Measurements from ENCODE around the gene TTC27.
"Not testable (repeated sequence)": the region's sequence is repeated elsewhere in the genome, so short reads cannot be mapped to it uniquely, and the experiment has no call there.

The TTC27 gene

DNA sequence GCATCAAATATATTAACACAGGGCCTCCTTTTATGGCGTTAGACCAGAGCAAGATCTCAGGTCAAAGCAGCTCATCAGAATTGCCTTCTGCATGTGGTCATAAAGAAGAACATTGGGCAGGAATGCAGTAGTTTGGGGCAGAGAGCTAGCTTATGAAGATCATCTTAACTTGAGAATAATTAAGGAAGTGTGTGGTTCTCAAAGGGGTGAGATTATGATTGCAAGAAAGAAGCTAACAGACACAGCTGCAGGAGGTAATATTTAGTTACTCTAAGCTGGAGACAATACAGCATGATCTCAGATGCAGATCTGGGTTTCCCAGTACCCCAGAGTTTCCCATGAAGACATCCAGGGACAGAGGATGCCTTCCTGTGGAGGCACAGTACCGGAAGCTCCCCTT, 91.6 kb downstream of the TTC27 start:
- no peak overlapping the region for H3K9ac ChIP-seq (ENCODE audit: low read length in 2 of 2)
- H3K27me3 ChIP-seq (ENCODE audit: control insufficient read depth in 1 of 2, insufficient read depth in 2 of 2, low read length in 2 of 2), result no peaks in the 10 kb centered on the region
- H3K4me3 ChIP-seq (ENCODE audit: low read length in 2 of 2), result no peak overlapping the region
- no peaks in the 10 kb centered on the region for H3K4me1 ChIP-seq (ENCODE audit: control insufficient read depth, insufficient read depth, low read length)
- H3K9me3 ChIP-seq (ENCODE audit: control insufficient read depth in 2 of 2, low read length in 2 of 2), result no peaks in the 10 kb centered on the region
- no peak overlapping the region for H3K27ac ChIP-seq (ENCODE audit: low read length)
- H3K36me3 ChIP-seq (ENCODE audit: control insufficient read depth in 2 of 2, insufficient read depth in 2 of 2, low read length in 2 of 2), result no peaks in the 10 kb centered on the region

DNA sequence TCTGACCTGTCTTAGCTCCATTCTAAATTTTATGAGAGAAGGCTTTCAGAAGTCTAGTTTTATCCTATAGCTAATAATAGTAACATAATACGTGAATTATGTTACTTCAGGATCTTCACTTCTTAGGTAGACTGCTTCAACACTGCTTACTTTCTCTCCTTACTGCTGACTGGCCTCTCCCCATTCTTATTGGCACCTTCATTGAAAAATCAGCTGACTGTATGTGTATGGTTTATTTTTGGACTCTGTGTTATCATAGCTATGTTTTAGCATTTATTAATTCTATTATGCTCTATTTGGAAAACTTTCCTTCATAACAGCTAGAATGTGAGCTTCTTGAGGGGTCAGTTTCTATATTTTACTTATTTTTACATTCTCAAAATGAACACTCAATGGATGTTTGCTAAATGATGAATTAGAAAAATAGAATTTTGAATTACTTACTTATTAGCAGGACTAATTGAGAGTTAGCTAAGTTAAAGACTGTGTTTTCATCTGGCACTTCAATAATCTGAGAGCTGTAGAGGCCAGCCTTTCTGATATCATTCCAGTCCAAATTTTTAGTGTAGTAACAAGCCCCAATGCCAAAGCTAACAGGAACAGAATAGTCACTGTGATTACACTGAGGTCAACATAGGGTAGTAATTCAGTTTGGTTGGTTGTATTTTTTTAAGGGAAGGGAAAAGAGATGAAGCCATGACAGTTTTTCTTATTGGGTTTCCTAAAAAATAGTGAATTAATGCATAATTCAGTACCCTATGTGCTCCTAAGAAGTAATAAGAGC, 92.3 kb downstream of the TTC27 start:
- Histone ChIP-seq H3K9ac (ENCODE audit: low read length in 2 of 2) (no peak overlapping the region), H3K9me3 (ENCODE audit: control insufficient read depth in 2 of 2, low read length in 2 of 2) (no peaks in the 10 kb centered on the region), H3K4me3 (ENCODE audit: low read length in 2 of 2) (no peak overlapping the region), H3K27me3 (ENCODE audit: control insufficient read depth in 1 of 2, insufficient read depth in 2 of 2, low read length in 2 of 2) (no peaks in the 10 kb centered on the region), H3K4me1 (ENCODE audit: control insufficient read depth, insufficient read depth, low read length) (no peaks in the 10 kb centered on the region), H3K36me3 (ENCODE audit: control insufficient read depth in 2 of 2, insufficient read depth in 2 of 2, low read length in 2 of 2) (no peaks in the 10 kb centered on the region), H3K27ac (ENCODE audit: low read length) (no peak overlapping the region)

DNA sequence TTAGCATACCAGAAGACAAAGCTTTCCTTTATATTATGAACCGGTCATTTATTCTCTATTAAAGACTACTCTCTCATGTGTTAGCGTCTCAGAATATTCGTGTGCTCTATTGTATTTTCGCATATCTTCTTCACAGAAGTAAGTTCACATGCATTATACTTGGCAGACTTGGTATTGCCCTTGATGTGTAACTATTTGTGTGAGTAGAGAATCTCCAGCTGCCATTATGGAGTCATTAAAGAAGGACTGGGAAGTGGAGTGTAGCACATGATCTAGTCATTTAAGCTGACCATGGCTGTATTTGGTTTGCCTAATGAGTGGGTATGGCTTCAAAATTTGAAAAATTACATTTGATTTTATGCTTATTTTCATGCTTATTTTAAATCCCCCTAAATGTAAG, 92.9 kb downstream of the TTC27 start:
- no peak overlapping the region for H3K9ac ChIP-seq (ENCODE audit: low read length in 2 of 2)
- H3K36me3 ChIP-seq (ENCODE audit: control insufficient read depth in 2 of 2, insufficient read depth in 2 of 2, low read length in 2 of 2), result peaks cover 0 to under 1% of the 10 kb centered on the region in 2 donors
- H3K27ac ChIP-seq (ENCODE audit: low read length), result no peak overlapping the region
- H3K27me3 ChIP-seq (ENCODE audit: control insufficient read depth in 1 of 2, insufficient read depth in 2 of 2, low read length in 2 of 2), result no peaks in the 10 kb centered on the region
- H3K4me3 ChIP-seq (ENCODE audit: low read length in 2 of 2), result no peak overlapping the region
- H3K4me1 ChIP-seq (ENCODE audit: control insufficient read depth, insufficient read depth, low read length), result no peaks in the 10 kb centered on the region
- H3K9me3 ChIP-seq (ENCODE audit: control insufficient read depth in 2 of 2, low read length in 2 of 2), result no peaks in the 10 kb centered on the region

DNA sequence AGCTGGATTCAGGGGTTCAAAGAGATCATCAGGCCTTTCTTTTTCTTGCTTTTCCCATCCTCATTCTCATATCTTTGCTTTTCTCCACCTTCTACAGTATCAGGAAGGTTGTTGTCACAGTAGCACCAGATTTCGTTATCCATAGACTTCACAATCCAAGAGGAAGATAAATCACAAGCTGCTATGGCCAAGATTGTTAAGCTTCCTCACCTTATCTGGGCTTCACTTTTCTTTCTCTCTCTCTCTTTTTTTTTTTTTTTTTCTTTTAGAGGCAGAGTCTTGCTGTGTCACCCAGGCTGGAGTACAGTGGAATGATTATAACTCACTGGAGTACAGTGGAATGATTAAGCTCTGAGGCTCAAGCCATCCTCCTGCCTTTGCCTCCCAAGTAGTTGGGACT, 93.5 kb downstream of the TTC27 start:
- Histone ChIP-seq H3K9ac (ENCODE audit: low read length in 2 of 2) (no peak overlapping the region), H3K4me1 (ENCODE audit: control insufficient read depth, insufficient read depth, low read length) (no peaks in the 10 kb centered on the region), H3K36me3 (ENCODE audit: control insufficient read depth in 2 of 2, insufficient read depth in 2 of 2, low read length in 2 of 2) (peaks cover 0 to 2% of the 10 kb centered on the region in 2 donors), H3K27me3 (ENCODE audit: control insufficient read depth in 1 of 2, insufficient read depth in 2 of 2, low read length in 2 of 2) (no peaks in the 10 kb centered on the region), H3K4me3 (ENCODE audit: low read length in 2 of 2) (no peak overlapping the region), H3K9me3 (ENCODE audit: control insufficient read depth in 2 of 2, low read length in 2 of 2) (no peaks in the 10 kb centered on the region), H3K27ac (ENCODE audit: low read length) (no peak overlapping the region)

DNA sequence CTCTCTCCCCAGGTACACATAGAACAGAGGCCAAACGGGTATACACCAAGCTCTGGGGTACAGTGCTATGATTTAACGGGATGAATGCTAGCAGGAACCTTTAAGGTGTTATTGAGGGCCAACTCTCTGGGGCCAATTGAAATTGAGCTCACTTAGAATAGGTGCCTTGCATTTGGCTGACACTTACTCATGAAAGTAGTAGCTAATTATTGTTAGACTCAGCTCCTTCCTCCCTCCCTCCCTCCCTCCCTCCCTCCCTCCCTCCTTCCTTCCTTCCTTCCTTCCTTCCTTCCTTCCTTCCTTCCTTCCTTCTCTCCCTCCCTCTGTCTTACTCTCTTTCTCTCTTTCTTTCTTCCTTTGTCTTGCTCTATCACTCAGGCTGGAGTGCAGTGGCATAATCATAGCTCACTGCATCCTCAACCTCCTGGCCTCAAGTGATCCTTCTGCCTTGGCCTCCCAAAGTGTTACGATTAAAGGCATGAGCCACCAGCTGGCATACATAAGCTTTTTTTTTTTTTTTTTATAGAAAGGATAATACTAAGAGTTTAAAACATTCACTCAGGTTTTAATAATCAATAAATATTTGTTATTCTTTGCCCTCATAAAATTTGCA, 95.7 kb downstream of the TTC27 start:
- Histone ChIP-seq H3K9me3 (ENCODE audit: control insufficient read depth in 2 of 2, low read length in 2 of 2) (no peaks in the 10 kb centered on the region), H3K27me3 (ENCODE audit: control insufficient read depth in 1 of 2, insufficient read depth in 2 of 2, low read length in 2 of 2) (no peaks in the 10 kb centered on the region)

DNA sequence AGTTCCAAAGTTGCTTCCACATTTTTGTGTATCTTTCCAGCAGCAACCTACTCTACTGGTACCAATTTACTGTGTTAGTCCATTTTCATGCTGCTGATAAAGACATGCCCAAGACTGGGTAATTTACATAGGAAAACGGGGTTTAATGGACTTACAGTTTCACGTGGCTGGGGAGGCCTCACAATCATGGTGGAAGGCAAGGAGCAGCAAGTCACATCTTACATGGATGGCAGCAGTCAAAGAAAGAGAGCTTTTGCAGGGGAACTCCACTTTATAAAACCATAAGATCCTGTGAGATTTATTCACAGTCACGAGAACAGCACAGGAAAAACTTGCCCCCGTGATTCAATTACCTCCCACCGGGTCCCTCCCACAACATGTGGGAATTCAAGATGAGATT, 98.8 kb downstream of the TTC27 start:
- not testable (repeated sequence) for H3K27ac ChIP-seq (ENCODE audit: low read length); H3K9me3 ChIP-seq (ENCODE audit: control insufficient read depth in 2 of 2, low read length in 2 of 2); H3K36me3 ChIP-seq (ENCODE audit: control insufficient read depth in 2 of 2, insufficient read depth in 2 of 2, low read length in 2 of 2); H3K4me3 ChIP-seq (ENCODE audit: low read length in 2 of 2); H3K27me3 ChIP-seq (ENCODE audit: control insufficient read depth in 1 of 2, insufficient read depth in 2 of 2, low read length in 2 of 2); H3K9ac ChIP-seq (ENCODE audit: low read length in 2 of 2); H3K4me1 ChIP-seq (ENCODE audit: control insufficient read depth, insufficient read depth, low read length)

More for the DNA sequence above, 95.7 kb downstream of the TTC27 start:
- no peak overlapping the region for H3K9ac ChIP-seq (ENCODE audit: low read length in 2 of 2)
- no peak overlapping the region for H3K27ac ChIP-seq (ENCODE audit: low read length)
- H3K4me1 ChIP-seq (ENCODE audit: control insufficient read depth, insufficient read depth, low read length), result no peaks in the 10 kb centered on the region
- no peak overlapping the region for H3K4me3 ChIP-seq (ENCODE audit: low read length in 2 of 2)
- peaks cover 0 to 2% of the 10 kb centered on the region in 2 donors for H3K36me3 ChIP-seq (ENCODE audit: control insufficient read depth in 2 of 2, insufficient read depth in 2 of 2, low read length in 2 of 2)

DNA sequence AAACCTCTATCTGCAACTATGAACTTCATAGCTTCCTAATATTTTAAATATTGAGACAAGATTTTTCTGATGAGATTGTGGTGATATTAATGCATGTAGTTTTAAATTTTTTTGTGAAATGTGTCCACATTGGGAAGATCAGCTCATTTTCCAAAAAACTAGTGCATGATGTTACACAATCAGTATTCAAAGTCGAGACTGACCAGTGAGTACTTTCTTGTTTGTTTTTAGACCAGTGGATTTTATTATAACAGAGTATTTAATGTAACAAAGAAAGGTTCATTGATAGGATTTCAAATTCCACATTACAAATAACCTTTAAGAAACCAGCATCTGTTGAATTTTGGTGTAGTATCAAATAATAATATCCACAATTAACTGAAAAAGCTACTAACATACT, 99.3 kb downstream of the TTC27 start:
- Histone ChIP-seq H3K9me3 (ENCODE audit: control insufficient read depth in 2 of 2, low read length in 2 of 2) (no peaks in the 10 kb centered on the region), H3K27me3 (ENCODE audit: control insufficient read depth in 1 of 2, insufficient read depth in 2 of 2, low read length in 2 of 2) (no peaks in the 10 kb centered on the region), H3K4me1 (ENCODE audit: control insufficient read depth, insufficient read depth, low read length) (no peaks in the 10 kb centered on the region), H3K9ac (ENCODE audit: low read length in 2 of 2) (no peak overlapping the region), H3K36me3 (ENCODE audit: control insufficient read depth in 2 of 2, insufficient read depth in 2 of 2, low read length in 2 of 2) (peaks cover 0 to 2% of the 10 kb centered on the region in 2 donors), H3K4me3 (ENCODE audit: low read length in 2 of 2) (no peak overlapping the region), H3K27ac (ENCODE audit: low read length) (no peak overlapping the region)

DNA sequence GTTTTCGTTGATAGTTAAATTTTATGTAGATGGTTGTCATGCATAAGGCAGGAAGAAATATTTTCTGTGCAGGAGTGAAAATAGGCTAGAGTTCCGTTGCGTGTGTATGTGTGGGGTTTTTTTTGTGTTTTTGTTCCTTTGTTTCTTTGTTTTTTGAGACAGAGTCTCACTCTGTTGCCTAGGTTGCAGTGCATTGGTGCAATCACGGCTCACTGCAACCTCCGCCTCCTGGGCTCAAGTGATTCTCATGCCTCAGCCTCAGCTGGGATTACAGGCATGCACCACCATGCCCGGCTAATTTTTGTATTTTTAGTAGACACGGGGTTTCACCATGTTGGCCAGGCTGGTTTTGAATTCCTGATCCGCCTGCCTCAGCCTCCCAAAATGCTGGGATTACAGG, 103.1 kb downstream of the TTC27 start:
- H3K4me3 ChIP-seq (ENCODE audit: low read length in 2 of 2); H3K27ac ChIP-seq (ENCODE audit: low read length); H3K9ac ChIP-seq (ENCODE audit: low read length in 2 of 2); H3K9me3 ChIP-seq (ENCODE audit: control insufficient read depth in 2 of 2, low read length in 2 of 2); H3K36me3 ChIP-seq (ENCODE audit: control insufficient read depth in 2 of 2, insufficient read depth in 2 of 2, low read length in 2 of 2); H3K27me3 ChIP-seq (ENCODE audit: control insufficient read depth in 1 of 2, insufficient read depth in 2 of 2, low read length in 2 of 2); H3K4me1 ChIP-seq (ENCODE audit: control insufficient read depth, insufficient read depth, low read length): not testable (repeated sequence)

DNA sequence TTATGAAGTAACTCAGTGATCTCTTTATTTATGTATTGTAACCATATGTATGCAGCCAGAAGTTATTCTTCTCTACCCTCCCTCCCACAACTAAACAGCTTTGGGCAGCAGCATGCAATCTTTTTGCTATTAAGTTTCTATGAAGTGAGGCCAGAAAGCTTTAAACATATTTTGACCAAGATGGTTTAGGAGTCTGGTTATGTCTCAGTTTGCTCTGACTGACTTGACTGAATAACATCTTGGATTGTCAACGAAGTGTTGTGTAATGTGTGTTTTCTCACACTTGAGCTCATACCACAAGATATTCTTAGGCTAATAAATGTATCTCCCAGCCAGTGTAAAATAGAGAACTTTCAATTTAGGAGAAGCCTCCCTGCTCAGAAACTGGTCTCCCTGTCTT, 104.3 kb downstream of the TTC27 start:
- Histone ChIP-seq H3K27ac (ENCODE audit: low read length) (no peak overlapping the region), H3K9me3 (ENCODE audit: control insufficient read depth in 2 of 2, low read length in 2 of 2) (no peaks in the 10 kb centered on the region), H3K27me3 (ENCODE audit: control insufficient read depth in 1 of 2, insufficient read depth in 2 of 2, low read length in 2 of 2) (no peaks in the 10 kb centered on the region), H3K4me1 (ENCODE audit: control insufficient read depth, insufficient read depth, low read length) (no peaks in the 10 kb centered on the region), H3K36me3 (ENCODE audit: control insufficient read depth in 2 of 2, insufficient read depth in 2 of 2, low read length in 2 of 2) (peaks cover 0 to 2% of the 10 kb centered on the region in 2 donors), H3K4me3 (ENCODE audit: low read length in 2 of 2) (no peak overlapping the region), H3K9ac (ENCODE audit: low read length in 2 of 2) (no peak overlapping the region)

DNA sequence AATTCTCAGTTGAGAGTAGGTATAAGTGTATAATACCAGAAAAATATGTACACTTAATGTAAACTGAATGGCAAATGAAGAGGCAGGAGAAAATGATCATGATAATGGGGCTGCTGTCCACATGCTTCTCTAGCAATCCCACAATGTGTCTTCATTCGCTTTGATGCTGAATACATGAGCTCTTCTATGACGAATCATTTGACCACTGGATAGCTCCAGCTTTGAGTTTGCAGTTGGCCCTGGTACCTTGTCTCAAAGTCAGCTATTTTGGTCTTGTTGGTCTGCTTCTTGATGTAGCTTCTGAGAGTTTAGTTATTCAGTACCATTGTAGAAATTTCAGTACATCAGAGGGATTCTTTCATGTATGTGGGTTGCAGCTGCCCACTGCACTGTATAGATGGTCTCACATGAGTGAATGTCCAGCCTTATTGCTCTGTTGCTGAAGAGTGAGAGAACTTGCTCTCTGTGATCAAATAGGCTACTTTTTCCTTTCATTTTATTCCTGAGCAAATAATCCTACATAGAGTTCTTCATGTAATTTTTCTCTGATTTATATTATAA, 105.1 kb downstream of the TTC27 start:
- no peaks in the 10 kb centered on the region for H3K9me3 ChIP-seq (ENCODE audit: control insufficient read depth in 2 of 2, low read length in 2 of 2)
- H3K4me1 ChIP-seq (ENCODE audit: control insufficient read depth, insufficient read depth, low read length), result no peaks in the 10 kb centered on the region
- peaks cover 1 to 2% of the 10 kb centered on the region in 2 donors for H3K36me3 ChIP-seq (ENCODE audit: control insufficient read depth in 2 of 2, insufficient read depth in 2 of 2, low read length in 2 of 2)
- no peak overlapping the region for H3K27ac ChIP-seq (ENCODE audit: low read length)
- no peaks in the 10 kb centered on the region for H3K27me3 ChIP-seq (ENCODE audit: control insufficient read depth in 1 of 2, insufficient read depth in 2 of 2, low read length in 2 of 2)
- H3K4me3 ChIP-seq (ENCODE audit: low read length in 2 of 2), result no peak overlapping the region
- no peak overlapping the region for H3K9ac ChIP-seq (ENCODE audit: low read length in 2 of 2)

DNA sequence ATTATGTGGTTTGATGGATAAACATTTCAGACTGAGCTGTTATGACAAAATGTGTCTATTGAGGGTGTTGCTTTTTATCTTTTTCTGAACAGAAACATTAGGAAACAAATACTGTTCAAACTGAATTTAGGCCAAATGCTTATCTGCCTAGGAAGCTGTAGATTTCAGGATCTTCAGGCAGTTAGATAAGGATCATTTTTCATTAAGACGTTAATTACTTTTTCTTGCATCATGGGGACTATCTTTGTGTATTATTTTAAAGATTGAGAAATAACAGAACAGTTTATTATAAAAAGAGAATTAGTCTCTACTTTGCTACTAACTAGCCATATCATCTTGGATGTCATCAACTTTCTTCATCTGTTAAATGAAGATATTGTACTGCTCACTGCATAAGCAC, 107.5 kb downstream of the TTC27 start:
- Histone ChIP-seq H3K9me3 (ENCODE audit: control insufficient read depth in 2 of 2, low read length in 2 of 2) (no peaks in the 10 kb centered on the region), H3K4me1 (ENCODE audit: control insufficient read depth, insufficient read depth, low read length) (no peaks in the 10 kb centered on the region), H3K27ac (ENCODE audit: low read length) (no peak overlapping the region)

More for the DNA sequence above, 107.5 kb downstream of the TTC27 start:
- Histone ChIP-seq H3K36me3 (ENCODE audit: control insufficient read depth in 2 of 2, insufficient read depth in 2 of 2, low read length in 2 of 2) (peaks cover 2% of the 10 kb centered on the region in 2 donors), H3K27me3 (ENCODE audit: control insufficient read depth in 1 of 2, insufficient read depth in 2 of 2, low read length in 2 of 2) (no peaks in the 10 kb centered on the region), H3K9ac (ENCODE audit: low read length in 2 of 2) (no peak overlapping the region), H3K4me3 (ENCODE audit: low read length in 2 of 2) (no peak overlapping the region)
